GM23248 (cell line): ENCODE results near the gene SLC4A5.

Experiments
- EZH2 ChIP-seq: fragments of 200-600 bp; sonication (generic); IDR thresholded peaks from 2 replicates; pipeline ENCODE4 v1.6.1; 2018; ENCODE audit warnings: antibody characterized with exemption, mild to moderate bottlenecking; ENCODE audit not compliant: insufficient read depth, poor library complexity, severe bottlenecking
- EZH2phosphoT487 ChIP-seq: fragments of 200-600 bp; sonication (generic); IDR thresholded peaks from 2 replicates; pipeline ENCODE4 v1.6.1; 2018; ENCODE audit warnings: antibody characterized with exemption, moderate library complexity, mild to moderate bottlenecking, low read depth; ENCODE audit not compliant: insufficient read depth

DNA sequence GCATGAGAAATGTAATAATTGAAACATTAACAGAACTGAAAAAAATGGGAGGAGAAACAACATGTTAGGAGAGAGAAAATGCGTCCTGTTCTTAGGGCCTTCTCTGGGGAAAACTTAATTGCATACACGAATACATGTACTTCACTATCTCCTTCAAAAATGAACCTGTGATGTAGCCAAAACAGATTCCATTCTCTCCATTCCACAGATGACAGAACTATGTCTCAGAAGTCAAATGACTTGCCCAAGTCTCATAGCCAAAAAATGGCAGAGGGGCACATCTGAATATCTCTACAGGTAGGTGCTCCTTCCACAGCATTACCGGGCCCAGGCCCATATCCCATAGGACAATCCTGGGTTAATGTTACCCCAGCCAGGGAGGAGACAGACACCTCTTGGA is 40.8 kb upstream of the SLC4A5 start:
- TF ChIP-seq EZH2phosphoT487 (no peak), EZH2 (no peak)
